ENCODE measurements around the gene IL31.

IL31 gene

GRCh38 chr12:122142857-122143256 lies 31.2 kb downstream of the IL31 start:
- Histone ChIP-seq H3K27me3 (no peaks in the 10 kb centered on the region), H3K4me3 (no peak overlapping the region), H3K36me3 (peaks cover 38 to 76% (median 65%) of the 10 kb centered on the region in 3 donors), H3K27ac (no peak overlapping the region), H3K9me3 (no peaks in the 10 kb centered on the region), H3K4me1 (no peaks in the 10 kb centered on the region)
- no peak for DNase-seq
- TF ChIP-seq CTCF (IDR thresholded peaks at IDR 0.05) = no peak
- intact Hi-C loops (cut with DNase I; ENCODE audit: low total_unique reads) = no loop called here

- Histone ChIP-seq H3K27ac (no peak overlapping the region), H3K4me3 (no peak overlapping the region), H3K9me3 (no peaks in the 10 kb centered on the region), H3K36me3 (peaks cover 41 to 78% (median 65%) of the 10 kb centered on the region in 3 donors), H3K27me3 (no peaks in the 10 kb centered on the region), H3K4me1 (no peaks in the 10 kb centered on the region)
- intact Hi-C loops (cut with DNase I; ENCODE audit: low total_unique reads) = no loop called here
- DNase-seq = no peak
- no peak for TF ChIP-seq CTCF (IDR thresholded peaks at IDR 0.05)
Observed at GRCh38 chr12:122141911-122142725, 31.9 kb downstream of the IL31 start.

GRCh38 chr12:122140467-122141257 lies 33.4 kb downstream of the IL31 start:
- Histone ChIP-seq H3K4me3 (no peak overlapping the region), H3K27me3 (no peaks in the 10 kb centered on the region), H3K9me3 (no peaks in the 10 kb centered on the region), H3K36me3 (peaks cover 52 to 86% (median 69%) of the 10 kb centered on the region in 3 donors), H3K4me1 (no peaks in the 10 kb centered on the region), H3K27ac (no peak overlapping the region)
- no peak for TF ChIP-seq CTCF (IDR thresholded peaks at IDR 0.05)
- DNase-seq = no peak
- intact Hi-C loops (cut with DNase I; ENCODE audit: low total_unique reads) = no loop called here

- Histone ChIP-seq H3K27me3 (no peaks in the 10 kb centered on the region), H3K4me3 (no peak overlapping the region), H3K36me3 (peaks cover 59 to 89% (median 76%) of the 10 kb centered on the region in 3 donors), H3K9me3 (no peaks in the 10 kb centered on the region), H3K27ac (no peak overlapping the region), H3K4me1 (no peaks in the 10 kb centered on the region)
- no peak for TF ChIP-seq CTCF (IDR thresholded peaks at IDR 0.05)
- DNase-seq = no peak
- intact Hi-C loops (cut with DNase I; ENCODE audit: low total_unique reads) = no loop called here
Observed at GRCh38 chr12:122139941-122140340, 34.1 kb downstream of the IL31 start.

DNA sequence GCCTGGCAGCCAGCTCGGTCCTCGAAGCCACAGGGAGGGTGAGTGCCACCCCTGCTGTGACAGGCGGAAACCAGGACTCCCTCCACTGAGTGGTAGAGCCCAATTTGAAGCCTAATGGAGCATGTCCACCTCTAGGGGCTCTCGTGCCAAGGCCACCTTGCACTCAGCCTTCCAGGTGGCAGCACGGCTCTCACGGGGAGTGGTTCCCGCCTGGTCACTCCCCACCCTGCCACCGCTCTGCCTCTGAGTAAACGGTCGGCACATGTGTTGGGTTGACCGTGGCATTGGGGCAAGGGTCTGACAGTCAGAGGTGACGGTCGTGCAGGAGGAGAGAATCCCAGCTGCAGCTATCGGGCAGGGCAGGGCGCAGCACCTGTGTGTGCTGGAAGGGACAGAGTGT lies 34.8 kb downstream of the IL31 start:
- intact Hi-C loops (cut with DNase I; ENCODE audit: low total_unique reads) = no loop called here
- Histone ChIP-seq H3K36me3 (peaks cover 63 to 96% (median 80%) of the 10 kb centered on the region in 3 donors), H3K9me3 (no peaks in the 10 kb centered on the region), H3K4me3 (no peak overlapping the region), H3K4me1 (no peaks in the 10 kb centered on the region), H3K27me3 (no peaks in the 10 kb centered on the region), H3K27ac (no peak overlapping the region)
- DNase-seq = no peak
- TF ChIP-seq CTCF (IDR thresholded peaks at IDR 0.05) = no peak
